SJCRH30 (cell line): ENCODE measurements around the gene CYLD. TPM values are rescaled to one million over a fixed set of nuclear protein-coding genes. Genes with fewer than 3 reads are reported as not detected.

ENCODE experiments used
- DNase-seq, 2 experiments: peaks; one replicate each; pipeline ENCODE4 v3.0.0-alpha.2; 2015 to 2020
- H3K27ac ChIP-seq: fragments of 250-450 bp; sonication (Bioruptor Pico); 2 replicates; pipeline ENCODE4 v1.5.1; 2020; ENCODE audit warnings: mild to moderate bottlenecking, moderate library complexity
- H3K27me3 ChIP-seq: fragments of 250-450 bp; sonication (Bioruptor Pico); 2 replicates; pipeline ENCODE4 v1.5.1; 2020; ENCODE audit warnings: mild to moderate bottlenecking, moderate library complexity
- H3K36me3 ChIP-seq: fragments of 250-450 bp; sonication (Bioruptor Pico); 2 replicates; pipeline ENCODE4 v1.5.1; 2020; ENCODE audit warnings: mild to moderate bottlenecking, moderate library complexity
- H3K4me1 ChIP-seq: fragments of 250-450 bp; sonication (Bioruptor Pico); 2 replicates; pipeline ENCODE4 v1.5.1; 2020; ENCODE audit warnings: mild to moderate bottlenecking, moderate library complexity
- H3K4me3 ChIP-seq: fragments of 250-450 bp; sonication (Bioruptor Pico); 2 replicates; pipeline ENCODE4 v1.5.1; 2020; ENCODE audit warnings: mild to moderate bottlenecking, moderate library complexity
- H3K9me3 ChIP-seq: fragments of 250-450 bp; sonication (Bioruptor Pico); replicated peaks from 2 replicates; pipeline ENCODE4 v1.5.1; 2020; ENCODE audit warnings: mild to moderate bottlenecking, moderate library complexity
- total RNA-seq: library from RNA; depleted of rRNA; stranded (reverse); fragments of >200 nt; shearing (Covaris generic); gene quantifications from 2 replicates; pipeline ENCODE4 v1.2.3, GENCODE V29; 2014

CYLD gene
- total RNA-seq, 1 experiment from 2014 or later = 13.9 TPM

DNA sequence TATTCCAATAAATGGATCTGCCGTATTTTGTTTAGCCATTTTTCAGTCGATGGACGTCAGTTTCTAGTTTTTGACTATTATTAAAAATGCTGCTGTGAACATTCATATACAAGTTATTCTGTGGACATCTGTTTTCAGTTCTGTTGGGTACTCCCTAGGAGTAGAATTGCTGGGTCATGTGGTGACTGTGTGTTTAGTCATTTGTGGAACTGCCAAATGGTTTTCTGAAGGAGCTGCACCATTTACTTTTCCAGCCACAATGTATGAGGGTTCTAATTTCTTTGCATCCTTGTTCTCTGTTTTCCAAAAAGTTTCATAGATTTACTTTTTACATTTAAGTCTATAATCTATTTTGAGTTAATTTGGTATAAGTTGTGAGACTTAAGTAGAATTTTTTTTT, 29.5 kb downstream of the CYLD start:
- no peaks in the 10 kb centered on the region for H3K36me3 ChIP-seq
- no peaks in the 10 kb centered on the region for H3K9me3 ChIP-seq
- DNase-seq = no peak
- no peak overlapping the region for H3K27ac ChIP-seq
- no peaks in the 10 kb centered on the region for H3K4me1 ChIP-seq
- no peak overlapping the region for H3K4me3 ChIP-seq
- H3K27me3 ChIP-seq = no peaks in the 10 kb centered on the region

DNA sequence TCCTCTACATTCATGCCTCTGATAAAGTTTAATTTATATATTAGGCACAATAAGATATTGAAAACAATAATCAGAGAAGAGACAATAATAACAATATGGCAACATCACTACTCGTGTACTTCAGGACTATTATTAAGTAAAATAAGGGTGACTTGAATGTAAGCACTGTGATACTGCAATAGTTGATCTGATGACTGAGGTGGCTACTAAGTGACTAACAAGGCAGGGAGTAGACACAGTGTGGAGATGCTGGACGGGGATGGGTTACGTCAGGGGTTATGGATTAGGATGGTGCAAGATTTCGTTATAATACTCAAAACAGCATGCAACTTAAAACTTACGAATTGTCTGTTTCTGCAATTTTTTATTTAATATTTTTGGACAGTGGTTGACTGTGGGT, 32.5 kb downstream of the CYLD start:
- Histone ChIP-seq H3K9me3 (no peaks in the 10 kb centered on the region), H3K27me3 (no peaks in the 10 kb centered on the region), H3K4me1 (no peaks in the 10 kb centered on the region), H3K36me3 (no peaks in the 10 kb centered on the region), H3K4me3 (no peak overlapping the region), H3K27ac (no peak overlapping the region)
- DNase-seq = no peak

DNA sequence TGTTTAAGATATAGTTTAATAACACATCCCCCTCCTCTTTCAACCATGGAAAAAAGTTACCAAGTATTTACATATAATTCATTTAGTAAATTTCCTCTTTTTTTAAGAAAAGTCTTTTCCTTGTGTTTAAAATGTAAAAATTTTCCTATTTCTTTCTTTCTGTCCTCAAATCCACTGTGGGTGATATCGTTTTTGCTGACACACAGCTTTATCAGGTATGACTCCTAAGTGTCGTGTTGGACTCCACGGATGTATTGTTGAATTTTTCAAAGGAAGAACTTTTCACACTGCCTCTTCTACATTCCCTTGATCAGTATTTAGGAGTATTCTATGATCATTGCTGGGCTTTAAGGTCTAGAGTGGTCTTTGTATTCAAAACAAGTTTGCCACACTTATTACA, 33.1 kb downstream of the CYLD start:
- Histone ChIP-seq H3K4me1 (no peaks in the 10 kb centered on the region), H3K9me3 (no peaks in the 10 kb centered on the region), H3K36me3 (no peaks in the 10 kb centered on the region), H3K27me3 (no peaks in the 10 kb centered on the region), H3K27ac (no peak overlapping the region), H3K4me3 (no peak overlapping the region)
- no peak for DNase-seq

DNA sequence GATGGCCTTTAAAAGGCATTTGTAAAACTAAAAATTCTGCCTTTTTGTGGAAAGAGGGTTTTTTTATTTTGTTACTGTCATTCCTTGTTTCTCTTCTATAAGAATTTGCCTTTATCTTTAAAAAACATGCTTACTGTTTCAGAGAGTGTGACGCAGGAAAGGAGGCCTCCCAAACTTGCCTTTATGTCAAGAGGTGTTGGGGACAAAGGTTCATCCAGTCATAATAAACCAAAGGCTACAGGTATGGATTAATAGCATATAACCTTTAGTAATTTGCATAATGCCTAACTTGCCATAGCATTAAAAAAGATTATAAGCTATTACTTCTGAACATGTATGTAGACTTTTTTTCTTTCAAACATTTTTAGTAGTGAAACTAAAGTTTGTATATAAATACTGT, 34.2 kb downstream of the CYLD start:
- Histone ChIP-seq H3K27me3 (no peaks in the 10 kb centered on the region), H3K36me3 (no peaks in the 10 kb centered on the region), H3K4me1 (no peaks in the 10 kb centered on the region), H3K4me3 (no peak overlapping the region), H3K9me3 (no peaks in the 10 kb centered on the region), H3K27ac (no peak overlapping the region)
- no peak for DNase-seq

DNA sequence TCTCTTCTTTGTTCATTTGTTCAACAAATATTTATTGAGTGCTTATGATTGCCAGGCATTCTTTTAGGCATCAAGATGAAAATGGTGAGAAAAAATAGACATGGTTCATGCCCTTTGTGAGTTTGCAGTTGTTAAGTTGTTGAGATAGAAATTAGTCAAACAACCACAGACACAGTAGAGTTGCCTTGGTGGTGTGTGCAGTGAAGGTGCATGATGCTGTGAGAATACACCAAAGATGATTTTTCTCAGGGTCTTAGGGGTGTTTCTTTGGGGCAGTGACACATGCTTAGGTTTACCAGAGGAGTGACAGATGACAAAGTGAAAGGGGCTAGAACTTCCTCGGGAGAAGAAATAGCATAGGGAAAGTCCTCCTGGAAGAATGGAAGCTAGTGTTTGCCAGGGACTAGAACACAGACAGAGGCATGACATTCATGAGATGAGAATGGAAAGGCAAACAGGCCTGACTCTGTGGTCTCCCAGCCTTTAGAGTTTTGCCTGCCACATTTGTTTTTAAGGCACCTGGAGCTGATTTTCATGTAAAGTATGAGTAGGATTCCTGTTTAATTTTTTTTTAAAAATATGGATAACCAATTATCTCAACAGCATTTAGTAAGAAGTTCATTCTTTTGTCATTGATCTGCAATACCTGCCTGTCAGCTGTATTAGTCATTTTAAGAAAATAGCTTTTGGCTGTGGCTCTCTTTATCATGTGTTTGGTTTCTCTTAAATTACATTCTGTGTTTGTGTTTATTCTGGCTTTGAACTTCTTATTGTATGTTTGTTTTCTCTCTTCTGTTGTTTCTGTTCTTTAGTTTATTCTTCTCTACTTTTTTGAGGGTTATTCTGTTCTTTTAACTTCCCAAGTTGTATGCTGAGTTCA, 36.6 kb downstream of the CYLD start:
- DNase-seq = no peak
- no peaks in the 10 kb centered on the region for H3K36me3 ChIP-seq
- H3K27ac ChIP-seq = no peak overlapping the region
- no peaks in the 10 kb centered on the region for H3K9me3 ChIP-seq
- H3K4me3 ChIP-seq = no peak overlapping the region
- no peaks in the 10 kb centered on the region for H3K4me1 ChIP-seq
- H3K27me3 ChIP-seq = no peaks in the 10 kb centered on the region

- DNase-seq = no peak
- Histone ChIP-seq H3K4me3 (no peak overlapping the region), H3K4me1 (no peaks in the 10 kb centered on the region), H3K9me3 (no peaks in the 10 kb centered on the region), H3K36me3 (no peaks in the 10 kb centered on the region), H3K27ac (no peak overlapping the region), H3K27me3 (no peaks in the 10 kb centered on the region)
Measured at GRCh38 chr16:50781043-50781442, 39.2 kb downstream of the CYLD start.

DNA sequence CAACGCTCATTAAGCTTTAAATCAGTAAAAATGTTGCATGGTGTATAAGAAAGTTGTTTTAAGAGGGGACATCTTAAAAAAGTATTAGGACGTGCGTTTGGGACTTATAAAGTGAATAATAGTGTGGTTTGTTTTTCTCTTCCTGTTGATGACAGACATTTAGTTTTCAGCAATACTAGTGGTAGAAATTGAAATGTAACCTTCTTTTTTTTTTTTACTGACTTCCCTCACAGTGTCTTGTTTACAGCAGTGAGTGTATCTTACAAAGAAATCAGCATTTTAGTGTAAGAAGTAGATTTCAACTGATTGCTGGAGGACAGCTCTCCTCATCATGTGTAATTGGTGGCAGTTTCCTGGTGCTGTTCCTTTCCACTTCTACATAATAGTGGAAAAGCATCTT, 39.6 kb downstream of the CYLD start:
- Histone ChIP-seq H3K27me3 (no peaks in the 10 kb centered on the region), H3K27ac (no peak overlapping the region), H3K9me3 (no peaks in the 10 kb centered on the region), H3K36me3 (no peaks in the 10 kb centered on the region), H3K4me1 (no peaks in the 10 kb centered on the region), H3K4me3 (no peak overlapping the region)
- DNase-seq = no peak

DNA sequence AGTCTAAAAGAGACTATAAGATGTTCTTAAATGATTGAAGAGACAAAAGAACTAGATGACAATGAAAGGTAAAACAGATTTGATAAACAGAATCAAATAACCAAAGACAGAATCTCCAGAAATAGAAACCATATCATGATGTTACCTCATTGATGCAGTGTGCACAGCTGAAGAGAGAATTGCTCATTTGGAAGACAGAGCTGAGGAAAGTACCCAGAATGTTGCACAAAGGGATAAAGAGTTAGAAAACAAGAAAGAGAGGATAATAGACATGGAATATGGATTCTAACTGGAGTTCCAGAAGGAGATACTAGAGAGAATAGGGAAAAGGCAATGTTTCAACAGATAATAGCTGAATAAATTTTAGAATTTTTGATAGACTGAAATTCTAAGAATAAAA, 47.9 kb downstream of the CYLD start:
- no peak for DNase-seq
- no peaks in the 10 kb centered on the region for H3K27me3 ChIP-seq
- H3K4me1 ChIP-seq = no peaks in the 10 kb centered on the region
- H3K36me3 ChIP-seq = peaks cover 6% of the 10 kb centered on the region; the same call in 1 of the 2 replicates
- 0 out of 2 replicates have a peak, but pooled peaks cover 4% of the 10 kb centered on the region for H3K9me3 ChIP-seq
- no peak overlapping the region for H3K4me3 ChIP-seq
- no peak overlapping the region for H3K27ac ChIP-seq

DNA sequence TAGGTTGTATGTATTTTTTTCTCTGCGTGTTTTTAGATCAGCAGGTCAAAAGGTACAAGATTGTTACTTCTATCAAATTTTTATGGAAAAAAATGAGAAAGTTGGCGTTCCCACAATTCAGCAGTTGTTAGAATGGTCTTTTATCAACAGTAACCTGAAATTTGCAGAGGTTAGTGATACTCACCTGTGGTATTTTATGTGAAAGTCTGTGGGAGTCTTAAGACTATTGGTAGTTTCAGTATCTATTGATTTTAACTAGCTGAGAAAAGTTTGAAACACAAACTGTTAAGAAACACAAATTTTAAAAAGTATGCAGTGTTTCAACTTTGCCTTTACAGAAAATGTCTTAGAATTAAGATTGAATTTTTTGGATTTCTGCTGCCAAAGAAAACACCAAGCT, 49.6 kb downstream of the CYLD start:
- Histone ChIP-seq H3K9me3 (0 out of 2 replicates have a peak, but pooled peaks cover 4% of the 10 kb centered on the region), H3K36me3 (peaks cover 6% of the 10 kb centered on the region; the same call in 1 of the 2 replicates), H3K4me1 (no peaks in the 10 kb centered on the region), H3K27me3 (no peaks in the 10 kb centered on the region), H3K27ac (no peak overlapping the region), H3K4me3 (no peak overlapping the region)
- DNase-seq = no peak

GRCh38 chr16:50796829-50797228, 54.9 kb downstream of the CYLD start:
- Histone ChIP-seq H3K4me1 (no peaks in the 10 kb centered on the region), H3K36me3 (no peaks in the 10 kb centered on the region), H3K9me3 (no peaks in the 10 kb centered on the region), H3K4me3 (no peak overlapping the region), H3K27ac (no peak overlapping the region), H3K27me3 (no peaks in the 10 kb centered on the region)
- DNase-seq = no peak

DNA sequence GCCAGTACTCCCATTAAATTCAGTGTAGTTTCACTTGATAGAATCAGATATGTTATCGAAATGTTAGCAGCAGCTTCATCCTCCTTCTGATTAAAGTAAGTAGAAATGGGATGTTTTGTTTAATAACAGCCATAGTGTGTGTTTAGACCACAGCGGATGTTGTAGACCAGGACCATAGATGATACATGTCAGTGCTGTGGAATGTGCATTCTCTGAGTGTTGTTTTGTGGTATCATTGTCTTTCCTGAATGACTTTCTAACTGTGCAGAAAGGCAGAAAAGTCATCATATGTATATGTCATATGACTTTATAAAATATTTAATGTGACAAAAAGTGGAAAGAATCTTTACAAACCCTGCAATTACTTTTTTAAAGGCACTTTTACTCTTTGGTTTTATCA, 55.6 kb downstream of the CYLD start:
- Histone ChIP-seq H3K4me3 (no peak overlapping the region), H3K9me3 (no peaks in the 10 kb centered on the region), H3K36me3 (no peaks in the 10 kb centered on the region), H3K4me1 (no peaks in the 10 kb centered on the region), H3K27ac (no peak overlapping the region), H3K27me3 (no peaks in the 10 kb centered on the region)
- no peak for DNase-seq

GRCh38 chr16:50800074-50800473, 58.2 kb downstream of the CYLD start:
- H3K27ac ChIP-seq = no peak overlapping the region
- H3K9me3 ChIP-seq = no peaks in the 10 kb centered on the region
- H3K4me1 ChIP-seq = no peaks in the 10 kb centered on the region
- no peak overlapping the region for H3K4me3 ChIP-seq
- no peaks in the 10 kb centered on the region for H3K36me3 ChIP-seq
- DNase-seq = no peak
- no peaks in the 10 kb centered on the region for H3K27me3 ChIP-seq

DNA sequence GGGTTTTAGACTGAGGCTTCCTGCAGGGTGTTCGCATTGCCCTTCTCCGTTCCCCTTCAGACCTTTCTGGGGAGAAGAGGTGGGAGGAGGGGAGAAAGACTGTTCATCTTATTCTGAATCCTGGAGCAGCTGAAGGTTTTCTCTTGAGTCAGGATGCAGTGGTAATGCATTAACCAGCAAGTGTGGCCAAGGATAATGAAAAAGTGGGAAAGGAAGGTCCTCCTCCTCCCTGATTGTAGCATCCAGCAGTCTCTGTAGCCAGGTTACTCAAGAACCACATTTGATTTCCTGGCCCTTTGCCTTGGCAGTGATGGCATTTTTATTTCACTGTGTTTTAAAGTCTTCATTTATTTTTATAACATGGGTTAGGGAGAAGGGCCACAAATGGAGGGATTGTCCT, 59.1 kb downstream of the CYLD start:
- H3K4me1 ChIP-seq = no peaks in the 10 kb centered on the region
- no peaks in the 10 kb centered on the region for H3K36me3 ChIP-seq
- H3K4me3 ChIP-seq = no peak overlapping the region
- no peaks in the 10 kb centered on the region for H3K27me3 ChIP-seq
- no peak overlapping the region for H3K27ac ChIP-seq
- no peak for DNase-seq
- H3K9me3 ChIP-seq = no peaks in the 10 kb centered on the region

DNA sequence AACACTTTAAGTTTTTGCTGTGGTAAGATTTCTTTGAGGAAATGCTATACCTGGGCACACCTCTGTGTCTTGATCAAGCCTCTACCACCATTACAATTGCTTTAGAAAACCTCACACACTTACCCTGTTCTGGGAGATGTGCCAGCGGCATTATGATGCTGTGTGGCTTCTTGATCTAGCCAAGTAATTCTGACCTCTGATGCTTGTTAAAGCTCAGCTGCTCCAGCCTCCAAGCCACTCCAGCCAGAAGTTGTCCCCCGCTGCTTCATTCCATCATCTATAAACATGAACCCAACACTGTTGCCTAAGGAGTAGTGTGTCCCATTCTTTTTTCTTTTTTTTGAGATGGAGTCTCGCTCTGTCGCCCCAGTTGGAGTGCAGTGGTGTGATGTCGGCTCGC, 60.1 kb downstream of the CYLD start:
- no peak for DNase-seq
- Histone ChIP-seq H3K4me3 (no peak overlapping the region), H3K4me1 (no peaks in the 10 kb centered on the region), H3K36me3 (no peaks in the 10 kb centered on the region), H3K27ac (no peak overlapping the region), H3K9me3 (no peaks in the 10 kb centered on the region), H3K27me3 (no peaks in the 10 kb centered on the region)

GRCh38 chr16:50802961-50803360, 61.1 kb downstream of the CYLD start:
- no peaks in the 10 kb centered on the region for H3K9me3 ChIP-seq
- H3K27ac ChIP-seq = no peak overlapping the region
- H3K36me3 ChIP-seq = no peaks in the 10 kb centered on the region
- H3K4me3 ChIP-seq = no peak overlapping the region
- no peak for DNase-seq
- no peaks in the 10 kb centered on the region for H3K4me1 ChIP-seq
- H3K27me3 ChIP-seq = no peaks in the 10 kb centered on the region

- H3K36me3 ChIP-seq = no peaks in the 10 kb centered on the region
- H3K9me3 ChIP-seq = no peaks in the 10 kb centered on the region
- DNase-seq = no peak
- no peak overlapping the region for H3K4me3 ChIP-seq
- H3K27ac ChIP-seq = no peak overlapping the region
- H3K27me3 ChIP-seq = no peaks in the 10 kb centered on the region
- H3K4me1 ChIP-seq = no peaks in the 10 kb centered on the region
Measured at GRCh38 chr16:50804290-50804907, 62.5 kb downstream of the CYLD start.
